NCI-H748 (cell line): ENCODE measurements around the gene FOXG1.

Experiments
- DNase-seq: peaks from one replicate; lab custom pipeline; 2025; ENCODE audit not compliant: unreplicated experiment; lab: John Stamatoyannopoulos, UW

FOXG1 gene

GRCh38 chr14:28774764-28775735, 8.5 kb downstream of the FOXG1 start:
- DNase-seq, result peak; percentile 93

DNA sequence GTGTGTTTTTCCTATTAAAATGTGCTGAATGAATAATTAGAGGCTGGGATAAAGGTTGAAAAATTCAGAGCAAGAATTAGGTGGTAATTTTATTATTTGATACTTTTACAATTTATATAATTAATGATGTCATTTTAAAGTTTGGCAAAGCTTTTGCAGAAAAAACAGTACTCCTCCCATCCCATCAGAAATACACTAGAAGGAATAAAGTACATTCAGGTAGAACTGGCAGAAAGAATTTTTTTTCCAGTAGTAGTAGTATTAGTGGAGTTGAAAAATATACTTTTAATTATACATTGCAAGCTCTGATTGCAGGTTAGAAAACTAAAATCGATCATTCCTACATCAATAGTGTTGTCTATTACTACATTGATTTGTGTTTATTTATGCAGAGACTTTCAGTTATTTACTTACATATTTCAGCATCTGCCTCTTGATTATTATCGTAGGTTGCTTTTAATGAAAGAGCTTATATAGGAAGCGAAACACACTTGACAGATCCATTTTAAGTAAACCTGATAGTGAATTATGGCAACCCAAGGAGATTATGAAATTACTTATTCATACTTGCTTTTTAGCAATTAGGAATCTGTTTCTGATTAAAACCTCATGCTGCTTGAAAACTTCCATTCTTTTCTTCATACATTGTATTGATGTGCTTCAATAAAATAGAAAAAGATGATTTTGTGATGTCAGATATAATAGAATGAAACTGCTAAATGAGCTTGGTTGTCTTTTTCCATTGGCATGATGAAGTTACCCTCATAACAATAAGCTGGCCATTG, 10.1 kb downstream of the FOXG1 start:
- no peak for DNase-seq

DNA sequence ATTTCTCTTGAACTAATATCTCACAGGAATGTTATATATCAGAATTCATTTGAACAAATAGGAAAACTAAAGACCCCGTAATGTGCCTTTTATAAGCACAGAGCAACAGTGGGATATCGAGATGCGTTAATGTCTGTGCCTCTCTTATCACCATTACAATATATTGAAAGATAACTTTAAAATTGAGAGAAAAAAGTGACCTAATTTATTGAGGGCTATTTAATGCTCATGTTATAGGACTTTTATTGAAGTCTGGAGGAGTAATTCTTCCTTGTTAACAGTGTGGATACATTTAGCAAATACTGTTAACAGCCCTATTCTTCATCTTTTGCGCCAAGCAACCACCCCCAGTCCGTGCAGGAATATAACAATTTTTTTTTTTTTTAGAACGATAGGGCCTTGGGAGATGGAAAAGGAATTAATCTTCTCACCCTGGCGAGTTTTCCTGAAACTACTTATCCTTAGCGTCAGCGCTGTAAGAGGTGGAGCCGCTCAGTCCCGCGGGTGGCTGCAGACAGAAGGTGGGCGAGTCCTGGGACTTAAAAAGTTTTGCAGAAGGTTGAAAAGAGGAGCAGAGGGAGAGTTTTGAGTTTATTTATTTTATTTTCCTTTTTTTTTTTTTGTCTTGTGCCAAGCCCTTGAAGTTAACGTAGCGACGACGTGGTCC, 11.0 kb downstream of the FOXG1 start:
- peak; percentile 72 for DNase-seq

- peak; percentile 83 for DNase-seq
Observed at GRCh38 chr14:28778138-28779117, 11.8 kb downstream of the FOXG1 start.

GRCh38 chr14:28779456-28779855, 12.9 kb downstream of the FOXG1 start:
- DNase-seq, result no peak

- DNase-seq, result peak; percentile 43
Observed at GRCh38 chr14:28780843-28781820, 14.5 kb downstream of the FOXG1 start.

DNA sequence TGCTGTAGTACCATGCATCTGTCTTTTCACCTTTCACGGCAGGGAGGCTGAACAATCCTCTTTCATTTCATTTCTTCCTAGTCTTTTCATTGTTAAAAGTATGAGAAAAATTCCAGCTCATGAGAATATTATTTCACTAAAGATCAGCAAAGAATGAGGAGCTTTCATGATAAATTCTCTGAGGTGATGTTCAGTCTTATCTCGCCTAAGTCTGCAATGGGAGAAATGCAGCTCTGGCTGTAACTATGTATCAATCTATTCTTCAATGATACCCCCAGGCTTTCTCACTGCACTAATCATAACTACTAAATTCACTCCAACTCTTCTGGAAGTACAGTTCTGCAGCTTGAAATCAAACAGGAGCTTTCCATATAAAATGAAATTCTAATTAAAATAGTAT, 15.7 kb downstream of the FOXG1 start:
- DNase-seq, result no peak

DNA sequence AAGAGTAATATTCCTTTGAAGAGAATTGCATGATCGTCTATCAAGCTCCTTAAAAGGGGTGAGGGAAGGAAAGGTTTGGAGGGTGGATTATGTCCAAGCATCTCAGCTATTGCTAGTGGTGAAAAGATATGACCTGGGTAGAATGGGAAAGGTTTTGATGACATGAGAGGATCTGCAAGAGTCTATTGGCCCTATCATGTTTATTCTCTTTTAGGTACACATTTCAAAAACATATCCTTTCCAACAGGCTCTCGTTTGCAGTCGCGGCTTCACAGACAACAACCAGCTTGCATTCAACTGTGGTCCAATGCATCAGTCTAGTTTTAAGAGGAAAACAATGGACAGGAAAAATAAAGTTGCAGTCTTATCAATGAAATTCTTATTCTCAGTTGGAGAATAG, 17.1 kb downstream of the FOXG1 start:
- DNase-seq, result no peak

GRCh38 chr14:28784096-28785048, 17.8 kb downstream of the FOXG1 start:
- no peak for DNase-seq

GRCh38 chr14:28785096-28785952, 18.7 kb downstream of the FOXG1 start:
- no peak for DNase-seq

GRCh38 chr14:28807518-28807917, 40.9 kb downstream of the FOXG1 start:
- DNase-seq, result no peak

- DNase-seq, result peak; percentile 10
Observed at GRCh38 chr14:28813810-28814209, 47.2 kb downstream of the FOXG1 start.
